Vagina (tissue), 2 donors: ENCODE results near the gene KTI12. TPM values are rescaled to one million over a fixed set of nuclear protein-coding genes. Genes with fewer than 3 reads are reported as not detected.
"Not testable (repeated sequence)": the region's sequence is repeated elsewhere in the genome, so short reads cannot be mapped to it uniquely, and the experiment has no call there.

Experiments
- DNase-seq, 2 donors: peaks; one replicate each; pipeline ENCODE4 v3.0.0-alpha.2; 2017; ENCODE audit errors: extremely low spot score in 2 of 2
- H3K27ac ChIP-seq: fragments of 200-600 bp; sonication (generic); one replicate; pipeline ENCODE4 v1.5.1; 2019
- H3K27me3 ChIP-seq: fragments of 200-600 bp; sonication (generic); one replicate; pipeline ENCODE4 v1.5.1; 2019
- H3K36me3 ChIP-seq, 2 donors: fragments of 200-600 bp; sonication (generic); one replicate each; pipeline ENCODE4 v1.5.1; 2017 to 2019
- H3K4me1 ChIP-seq: fragments of 200-600 bp; sonication (generic); one replicate; pipeline ENCODE4 v1.5.1; 2019
- H3K4me3 ChIP-seq, 2 donors: fragments of 200-600 bp; sonication (generic); 1 replicate in 1 of 2; 2 replicates in 1 of 2; pipeline ENCODE4 v1.5.1; 2016 to 2019
- H3K9me3 ChIP-seq: fragments of 200-600 bp; sonication (generic); one replicate; pipeline ENCODE4 v1.5.1; 2019
- POLR2A ChIP-seq, 2 donors: fragments of 450-650 bp; IDR thresholded peaks; one replicate each; pipeline ENCODE4 v1.6.1; 2017; ENCODE audit warnings: antibody characterized with exemption in 2 of 2, mild to moderate bottlenecking in 2 of 2, moderate library complexity in 2 of 2
- POLR2AphosphoS5 ChIP-seq, 2 donors: sonication (generic); formaldehyde crosslinking; IDR thresholded peaks; one replicate each; pipeline ENCODE4 v1.9.0; 2017; ENCODE audit warnings: antibody characterized with exemption in 2 of 2, mild to moderate bottlenecking in 2 of 2, low read depth in 1 of 2; ENCODE audit not compliant: insufficient read depth in 1 of 2
- intact Hi-C: fragments of 100-400 bp; cut with DNase I; formaldehyde crosslinking; loops from one replicate; pipeline ENCODE4 v1.15.1; 2023
- total RNA-seq: library from RNA; depleted of rRNA; stranded (reverse); fragments of >200 nt; gene quantifications from one replicate; pipeline ENCODE4 v1.2.3, GENCODE V29; 2016
- TF ChIP-seq, protein P1 (sequence below), 3 experiments: fragments of 450-650 bp in 2 of 3; fragments of 200-600 bp in 1 of 3; sonication (generic) in 1 of 3; IDR thresholded peaks; one replicate each; pipeline ENCODE4 v1.5.1; 2017 to 2019; ENCODE audit warnings: antibody characterized with exemption in 3 of 3, mild to moderate bottlenecking in 2 of 3, moderate library complexity in 2 of 3

The KTI12 gene
- total RNA-seq, 1 donor from 2014 or later = 13.8 TPM

DNA sequence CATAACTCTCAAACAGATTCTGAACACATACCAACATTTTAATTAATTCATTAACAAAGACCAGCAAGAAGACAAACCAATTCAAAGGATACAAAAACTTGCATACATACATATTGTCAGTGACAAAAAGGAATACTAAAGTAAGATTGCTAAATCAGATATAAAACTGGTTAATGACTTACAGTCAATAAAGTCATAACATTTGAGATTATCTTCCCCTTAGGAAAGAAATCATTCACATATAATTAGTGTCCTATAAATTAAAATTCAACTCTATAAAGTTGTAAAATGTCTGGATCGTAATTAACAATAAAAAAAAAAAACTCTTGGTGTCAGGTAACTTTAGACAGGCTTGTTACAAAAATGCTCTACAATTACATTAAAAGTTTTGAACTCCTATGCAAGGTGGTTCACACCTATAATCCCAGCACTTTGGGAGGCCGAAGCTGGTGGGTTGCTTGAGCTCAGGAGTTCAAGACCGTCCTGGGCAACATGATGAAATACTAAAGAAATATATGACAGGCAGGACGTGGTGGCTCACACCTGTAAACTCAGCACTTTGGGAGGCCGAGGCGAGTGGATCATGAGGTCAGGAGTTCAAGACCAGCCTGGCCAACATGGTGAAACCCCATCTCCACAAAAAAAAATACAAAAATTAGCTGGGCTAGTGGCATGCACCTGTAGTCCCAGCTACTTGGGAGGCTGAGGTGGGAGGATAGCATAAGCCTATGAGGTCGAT lies 25.4 kb downstream of the KTI12 start:
- TF ChIP-seq POLR2A (IDR thresholded peaks at IDR 0.05) = no peak
- TF ChIP-seq POLR2AphosphoS5 (IDR thresholded peaks at IDR 0.05; ENCODE audit: insufficient read depth in 1 of 2, low read depth in 1 of 2) = no peak
- TF ChIP-seq, protein P1, sequence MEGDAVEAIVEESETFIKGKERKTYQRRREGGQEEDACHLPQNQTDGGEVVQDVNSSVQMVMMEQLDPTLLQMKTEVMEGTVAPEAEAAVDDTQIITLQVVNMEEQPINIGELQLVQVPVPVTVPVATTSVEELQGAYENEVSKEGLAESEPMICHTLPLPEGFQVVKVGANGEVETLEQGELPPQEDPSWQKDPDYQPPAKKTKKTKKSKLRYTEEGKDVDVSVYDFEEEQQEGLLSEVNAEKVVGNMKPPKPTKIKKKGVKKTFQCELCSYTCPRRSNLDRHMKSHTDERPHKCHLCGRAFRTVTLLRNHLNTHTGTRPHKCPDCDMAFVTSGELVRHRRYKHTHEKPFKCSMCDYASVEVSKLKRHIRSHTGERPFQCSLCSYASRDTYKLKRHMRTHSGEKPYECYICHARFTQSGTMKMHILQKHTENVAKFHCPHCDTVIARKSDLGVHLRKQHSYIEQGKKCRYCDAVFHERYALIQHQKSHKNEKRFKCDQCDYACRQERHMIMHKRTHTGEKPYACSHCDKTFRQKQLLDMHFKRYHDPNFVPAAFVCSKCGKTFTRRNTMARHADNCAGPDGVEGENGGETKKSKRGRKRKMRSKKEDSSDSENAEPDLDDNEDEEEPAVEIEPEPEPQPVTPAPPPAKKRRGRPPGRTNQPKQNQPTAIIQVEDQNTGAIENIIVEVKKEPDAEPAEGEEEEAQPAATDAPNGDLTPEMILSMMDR (IDR thresholded peaks at IDR 0.05) = no peak
- Histone ChIP-seq H3K36me3 (no peaks in the 10 kb centered on the region), H3K9me3 (no peaks in the 10 kb centered on the region), H3K27me3 (no peaks in the 10 kb centered on the region), H3K4me3 (no peak overlapping the region), H3K27ac (no peak overlapping the region), H3K4me1 (no peaks in the 10 kb centered on the region)
- no peak for DNase-seq
- intact Hi-C loops = no loop called here

GRCh38 chr1:52007215-52008002 lies 26.2 kb downstream of the KTI12 start:
- H3K36me3 ChIP-seq = no peaks in the 10 kb centered on the region
- no peaks in the 10 kb centered on the region for H3K9me3 ChIP-seq
- DNase-seq = no peak
- TF ChIP-seq, protein P1 (IDR thresholded peaks at IDR 0.05) = no peak
- TF ChIP-seq POLR2A (IDR thresholded peaks at IDR 0.05) = no peak
- TF ChIP-seq POLR2AphosphoS5 (IDR thresholded peaks at IDR 0.05; ENCODE audit: insufficient read depth in 1 of 2, low read depth in 1 of 2) = no peak
- no peaks in the 10 kb centered on the region for H3K4me1 ChIP-seq
- intact Hi-C loops = no loop called here
- no peaks in the 10 kb centered on the region for H3K27me3 ChIP-seq
- no peak overlapping the region for H3K27ac ChIP-seq
- no peak overlapping the region for H3K4me3 ChIP-seq

DNA sequence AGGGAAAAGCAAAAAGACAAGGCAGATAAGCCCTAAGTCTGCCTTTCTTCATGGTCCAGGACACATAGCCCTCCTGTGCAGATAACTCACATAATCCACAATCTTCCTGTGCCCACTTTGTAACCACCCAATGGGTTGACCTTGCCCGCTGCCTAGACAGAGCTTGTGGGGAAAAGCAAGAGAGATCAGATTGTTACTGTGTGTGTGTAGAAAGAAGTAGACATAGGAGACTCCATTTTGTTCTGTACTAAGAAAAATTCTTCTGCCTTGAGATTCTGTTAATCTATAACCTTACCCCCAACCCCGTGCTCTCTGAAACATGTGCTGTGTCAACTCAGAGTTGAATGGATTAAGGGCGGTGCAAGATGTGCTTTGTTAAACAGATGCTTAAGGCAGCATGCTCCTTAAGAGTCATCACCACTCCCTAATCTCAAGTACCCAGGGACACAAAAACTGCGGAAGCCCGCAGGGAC lies 27.5 kb downstream of the KTI12 start:
- H3K27me3 ChIP-seq, DNase-seq, H3K4me1 ChIP-seq, H3K27ac ChIP-seq, intact Hi-C loops, H3K4me3 ChIP-seq, H3K9me3 ChIP-seq, H3K36me3 ChIP-seq: not testable (repeated sequence)

DNA sequence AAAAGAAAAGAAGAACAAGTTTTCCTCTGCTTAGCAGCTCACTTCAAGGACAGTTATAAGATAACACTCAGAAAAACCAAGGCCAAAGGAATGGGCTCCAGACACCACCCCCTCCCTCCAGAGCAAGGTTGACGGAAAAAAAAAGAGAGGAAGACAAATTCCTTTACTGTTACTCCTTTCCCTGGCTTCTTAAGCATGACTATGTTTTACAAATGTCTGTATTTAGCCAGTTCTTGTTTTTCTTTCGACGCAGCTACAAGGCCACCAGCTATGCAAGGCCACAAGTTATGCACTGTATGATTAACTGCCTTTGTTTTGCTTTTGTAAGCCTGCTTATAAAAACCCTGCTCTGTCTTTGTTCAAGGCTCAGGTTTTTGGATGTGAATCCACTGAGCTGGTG lies 28.1 kb downstream of the KTI12 start:
- H3K27me3 ChIP-seq, DNase-seq, H3K36me3 ChIP-seq, H3K27ac ChIP-seq, intact Hi-C loops, H3K4me3 ChIP-seq, H3K4me1 ChIP-seq, H3K9me3 ChIP-seq: not testable (repeated sequence)

DNA sequence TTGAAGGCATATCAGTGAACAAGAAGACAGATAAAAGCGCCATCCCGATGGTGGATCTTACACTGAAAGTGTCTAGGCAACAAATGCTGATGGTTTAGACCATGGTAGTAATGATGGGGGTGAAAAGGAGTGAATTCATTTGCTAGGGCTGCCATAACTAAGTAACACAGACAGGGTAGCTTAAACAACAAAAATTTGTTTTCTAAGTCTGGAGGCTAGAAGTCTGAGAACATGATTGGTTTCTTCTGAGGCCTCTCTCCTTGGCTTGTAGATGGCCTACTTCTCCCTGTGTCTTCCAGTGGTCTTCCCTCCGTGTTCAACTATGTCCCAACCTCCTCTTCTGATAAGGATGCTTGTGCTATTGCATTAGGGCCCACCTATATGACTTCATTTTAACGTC lies 29.7 kb downstream of the KTI12 start:
- Histone ChIP-seq H3K27me3 (no peaks in the 10 kb centered on the region), H3K4me1 (no peaks in the 10 kb centered on the region), H3K4me3 (no peak overlapping the region), H3K9me3 (no peaks in the 10 kb centered on the region), H3K36me3 (no peaks in the 10 kb centered on the region), H3K27ac (no peak overlapping the region)
- TF ChIP-seq POLR2A (IDR thresholded peaks at IDR 0.05) (no peak), POLR2AphosphoS5 (IDR thresholded peaks at IDR 0.05; ENCODE audit: insufficient read depth in 1 of 2, low read depth in 1 of 2) (no peak)
- TF ChIP-seq, protein P1 (IDR thresholded peaks at IDR 0.05) = no peak
- intact Hi-C loops = no loop called here
- DNase-seq = no peak
